Right lobe of liver (tissue), 6 donors: ENCODE data around the gene SYNDIG1L. TPM values are rescaled to one million over a fixed set of nuclear protein-coding genes. Genes with fewer than 3 reads are reported as not detected.

ENCODE experiments used
- ATAC-seq, 4 donors: fragments of 200-7000 bp; cut with Tn5 transposase; one replicate each; pipeline ENCODE4 v1.9.1; 2020; ENCODE audit warnings: mild to moderate bottlenecking in 4 of 4, moderate library complexity in 4 of 4
- DNase-seq, 3 donors: peaks; one replicate each; pipeline ENCODE4 v3.0.0-alpha.2; 2020
- H3K27ac ChIP-seq, 3 donors: fragments of 200-600 bp; one replicate each; pipeline ENCODE4 v1.8.0; 2022
- H3K27me3 ChIP-seq, 2 donors: fragments of 200-600 bp; one replicate each; pipeline ENCODE4 v1.8.0; 2022
- H3K36me3 ChIP-seq, 4 donors: fragments of 200-600 bp; sonication (generic) in 1 of 4; one replicate each; pipeline versions ENCODE4 v1.5.1 to v1.8.0; 2017 to 2022; ENCODE audit warnings: control low read depth in 1 of 4
- H3K4me1 ChIP-seq, 4 donors: fragments of 200-600 bp; sonication (generic) in 1 of 4; one replicate each; pipeline versions ENCODE4 v1.5.1 to v1.8.0; 2017 to 2022; ENCODE audit warnings: control low read depth in 1 of 4
- H3K4me3 ChIP-seq, 3 donors: fragments of 200-600 bp; one replicate each; pipeline ENCODE4 v1.8.0; 2022
- H3K9me3 ChIP-seq, 4 donors: fragments of 200-600 bp; sonication (generic) in 1 of 4; one replicate each; pipeline versions ENCODE4 v1.5.1 to v1.8.0; 2017 to 2022; ENCODE audit warnings: control low read depth in 1 of 4
- POLR2A ChIP-seq: fragments of 450-650 bp; IDR thresholded peaks from one replicate; pipeline ENCODE4 v1.6.1; 2017; ENCODE audit warnings: antibody characterized with exemption, mild to moderate bottlenecking
- WGBS: methylation state at CpG from one replicate; pipeline ENCODE4 v1.1.6; 2018; ENCODE audit warnings: low coverage, low lambda C conversion rate; ENCODE audit not compliant: insufficient coverage; ENCODE audit errors: missing lambda C conversion rate; 5-methylcytosine and 5-hydroxymethylcytosine counted together
- intact Hi-C, 2 donors: fragments of 100-400 bp; cut with DNase I; formaldehyde crosslinking; loops; one replicate each; pipeline versions ENCODE4 v1.11.2 to v1.14.1; 2022
- total RNA-seq, 6 experiments: library from RNA; depleted of rRNA in 2 of 6; stranded (reverse); fragments of >200 nt in 2 of 6; fragmentation: NEBNext Ultra II Directional in 3 of 6; extraction: Animal tissue kit (Norgen Biotek cat#: 25700) in 3 of 6; gene quantifications; one replicate each; pipeline versions ENCODE4 v1.1.0 to v1.2.4, GENCODE V29; 2016 to 2023
- TF ChIP-seq, protein P1 (sequence below), 4 donors: fragments of 200-600 bp in 3 of 4; fragments of 450-650 bp in 1 of 4; IDR thresholded peaks; one replicate each; pipeline versions ENCODE4 v1.5.1 to v1.8.0; 2016 to 2022; ENCODE audit warnings: antibody characterized with exemption in 4 of 4, mild to moderate bottlenecking in 2 of 4
- donor health status: DM: no; HTN: yes; CAD: no.
- donor health status: DM: no; HTN: no; CAD: no.
- donor health status: DM: no; HTN: no; CAD: no.
- donor health status: DM: no; HTN: yes; CAD: no.
- donor health status: DM: no; HTN: yes; CAD: no.

Gene SYNDIG1L
- total RNA-seq, 6 experiments from 2014 or later = not detected

DNA sequence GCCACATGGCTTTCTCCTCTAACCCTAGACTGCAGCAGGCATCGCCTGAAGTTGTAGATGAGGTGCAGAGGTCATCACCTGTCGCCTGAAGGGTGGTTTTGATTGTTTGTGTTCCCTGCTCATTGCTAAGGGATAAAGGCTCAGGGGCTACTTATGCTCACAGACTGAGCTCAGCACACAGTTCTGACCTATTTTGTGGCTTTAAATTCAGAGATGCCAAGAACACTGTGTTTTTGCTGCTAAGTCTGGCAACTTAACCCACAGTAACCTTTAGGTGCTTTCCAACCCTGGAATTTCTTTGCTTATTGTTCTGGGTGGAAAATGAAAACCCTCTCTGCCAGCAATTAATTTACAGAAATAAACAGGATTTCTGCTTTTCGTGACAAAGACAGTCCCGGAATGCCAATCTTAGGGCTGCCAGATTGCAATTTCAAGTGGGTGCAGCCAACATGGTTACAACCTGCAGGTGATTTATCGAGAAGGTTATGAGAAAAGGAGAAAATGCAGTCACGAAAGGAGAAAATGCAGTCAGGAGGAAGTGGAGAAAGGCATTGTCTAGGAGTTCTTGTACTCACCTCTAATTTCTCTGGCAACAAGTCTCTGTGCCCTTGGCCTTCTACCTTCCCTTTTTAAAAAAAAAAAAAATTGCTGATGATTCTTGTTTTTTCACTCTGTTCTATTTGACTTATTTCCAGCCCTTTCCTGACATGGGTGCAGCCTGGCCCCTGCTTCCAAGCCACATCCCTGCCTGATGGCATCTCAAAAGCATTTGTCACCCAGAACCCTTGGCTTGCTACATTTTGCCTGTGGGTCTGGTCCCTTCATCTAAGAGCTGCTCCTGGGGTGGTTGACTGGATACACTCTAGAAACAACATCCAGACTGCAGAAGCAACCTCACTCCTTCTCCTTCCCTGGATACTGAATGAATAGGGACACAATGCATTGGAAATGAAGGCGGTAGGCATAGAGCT, 43.8 kb upstream of the SYNDIG1L start:
- ATAC-seq (no peak), DNase-seq (no peak)
- Histone ChIP-seq H3K27me3 (no peaks in the 10 kb centered on the region), H3K4me3 (no peak overlapping the region), H3K4me1 (no peaks in the 10 kb centered on the region), H3K9me3 (no peaks in the 10 kb centered on the region), H3K36me3 (no peaks in the 10 kb centered on the region), H3K27ac (no peak overlapping the region)
- 70% methylated on average over 6 of the region's 7 CpGs for WGBS
- intact Hi-C loops = loop anchor here in 1 of 2 donors (10.0 kb wide), 1 partner anchor 105 kb away; no protein-coding TSS in a partner anchor
- TF ChIP-seq, protein P1, sequence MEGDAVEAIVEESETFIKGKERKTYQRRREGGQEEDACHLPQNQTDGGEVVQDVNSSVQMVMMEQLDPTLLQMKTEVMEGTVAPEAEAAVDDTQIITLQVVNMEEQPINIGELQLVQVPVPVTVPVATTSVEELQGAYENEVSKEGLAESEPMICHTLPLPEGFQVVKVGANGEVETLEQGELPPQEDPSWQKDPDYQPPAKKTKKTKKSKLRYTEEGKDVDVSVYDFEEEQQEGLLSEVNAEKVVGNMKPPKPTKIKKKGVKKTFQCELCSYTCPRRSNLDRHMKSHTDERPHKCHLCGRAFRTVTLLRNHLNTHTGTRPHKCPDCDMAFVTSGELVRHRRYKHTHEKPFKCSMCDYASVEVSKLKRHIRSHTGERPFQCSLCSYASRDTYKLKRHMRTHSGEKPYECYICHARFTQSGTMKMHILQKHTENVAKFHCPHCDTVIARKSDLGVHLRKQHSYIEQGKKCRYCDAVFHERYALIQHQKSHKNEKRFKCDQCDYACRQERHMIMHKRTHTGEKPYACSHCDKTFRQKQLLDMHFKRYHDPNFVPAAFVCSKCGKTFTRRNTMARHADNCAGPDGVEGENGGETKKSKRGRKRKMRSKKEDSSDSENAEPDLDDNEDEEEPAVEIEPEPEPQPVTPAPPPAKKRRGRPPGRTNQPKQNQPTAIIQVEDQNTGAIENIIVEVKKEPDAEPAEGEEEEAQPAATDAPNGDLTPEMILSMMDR (IDR thresholded peaks at IDR 0.05) = no peak
- no peak for TF ChIP-seq POLR2A

DNA sequence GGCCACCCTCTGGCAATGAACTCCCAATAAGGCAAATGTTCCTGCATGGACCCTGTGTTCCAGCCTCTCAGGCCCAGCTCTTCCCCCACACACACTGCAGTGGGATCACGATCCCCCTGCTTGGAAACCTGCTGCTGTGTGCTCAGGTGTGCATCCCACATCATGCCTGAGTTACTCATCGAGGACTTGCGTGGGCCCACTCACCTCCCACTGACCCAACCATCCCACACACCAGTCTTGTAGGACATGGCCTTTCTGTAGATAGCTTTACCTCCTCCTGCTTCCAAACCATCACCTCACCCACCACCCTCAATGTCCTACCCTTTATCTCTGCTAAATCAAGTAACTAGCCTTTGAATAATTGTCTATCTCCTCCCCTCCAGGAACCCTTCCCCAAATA, 42.5 kb upstream of the SYNDIG1L start:
- Histone ChIP-seq H3K36me3 (no peaks in the 10 kb centered on the region), H3K9me3 (no peaks in the 10 kb centered on the region), H3K27me3 (no peaks in the 10 kb centered on the region), H3K27ac (no peak overlapping the region), H3K4me3 (no peak overlapping the region), H3K4me1 (no peaks in the 10 kb centered on the region)
- ATAC-seq (no peak), DNase-seq (no peak)
- TF ChIP-seq POLR2A = no peak
- TF ChIP-seq, protein P1 (IDR thresholded peaks at IDR 0.05) = no peak
- intact Hi-C loops = no loop called here
- WGBS = no CpG with 5 or more reads among the region's 3 CpGs

GRCh38 chr14:74465335-74465734, 39.3 kb upstream of the SYNDIG1L start:
- Histone ChIP-seq H3K36me3 (no peaks in the 10 kb centered on the region), H3K4me3 (no peak overlapping the region), H3K27me3 (no peaks in the 10 kb centered on the region), H3K9me3 (no peaks in the 10 kb centered on the region), H3K4me1 (no peaks in the 10 kb centered on the region), H3K27ac (no peak overlapping the region)
- TF ChIP-seq POLR2A = no peak
- TF ChIP-seq, protein P1 (IDR thresholded peaks at IDR 0.05) = no peak
- WGBS = 70% methylated on average over 2 of the region's 2 CpGs
- no peak for ATAC-seq
- DNase-seq = no peak
- intact Hi-C loops = no loop called here

GRCh38 chr14:74464785-74465184, 38.8 kb upstream of the SYNDIG1L start:
- Histone ChIP-seq H3K4me3 (no peak overlapping the region), H3K4me1 (no peaks in the 10 kb centered on the region), H3K27me3 (no peaks in the 10 kb centered on the region), H3K27ac (no peak overlapping the region), H3K9me3 (no peaks in the 10 kb centered on the region), H3K36me3 (no peaks in the 10 kb centered on the region)
- TF ChIP-seq, protein P1 (IDR thresholded peaks at IDR 0.05) = no peak
- TF ChIP-seq POLR2A = no peak
- no peak for ATAC-seq
- 83% methylated on average over 2 of the region's 3 CpGs for WGBS
- intact Hi-C loops = no loop called here
- DNase-seq = no peak
